HepG2 (cell line): ENCODE measurements around the gene C22orf31. TPM values are rescaled to one million over a fixed set of nuclear protein-coding genes. Genes with fewer than 3 reads are reported as not detected.
A peak's percentile ranks its signal among the peaks of the same experiment; 100 is the strongest.

Source experiments
- DRAP1 ChIP-seq: IDR thresholded peaks from 2 replicates; pipeline ENCODE4 v1.6.1; 2016; ENCODE audit warnings: missing genetic modification reagents, missing compliant biosample characterization
- HDAC2 ChIP-seq: sonication (generic); formaldehyde crosslinking; IDR thresholded peaks from 2 replicates; pipeline ENCODE4 v1.4.0; 2020; ENCODE audit warnings: missing genetic modification reagents
- HMG20A ChIP-seq: IDR thresholded peaks from 2 replicates; pipeline ENCODE4 v1.6.1; 2016; ENCODE audit warnings: borderline replicate concordance
- HNF1B ChIP-seq: sonication (generic); formaldehyde crosslinking; IDR thresholded peaks from 2 replicates; pipeline ENCODE4 v1.5.1; 2020; ENCODE audit warnings: mild to moderate bottlenecking, moderate library complexity, missing genetic modification reagents
- MXD3 ChIP-seq: IDR thresholded peaks from 2 replicates; pipeline ENCODE4 v1.6.1; 2016; ENCODE audit warnings: mild to moderate bottlenecking, missing biosample characterization, missing genetic modification reagents
- NKX3-1 ChIP-seq: sonication (generic); formaldehyde crosslinking; IDR thresholded peaks from 2 replicates; pipeline ENCODE4 v1.5.0; 2020; ENCODE audit warnings: missing genetic modification reagents
- PAXIP1 ChIP-seq: sonication (generic); formaldehyde crosslinking; conservative IDR thresholded peaks from 2 replicates; pipeline ENCODE4 v1.4.0; 2020; ENCODE audit warnings: mild to moderate bottlenecking, missing genetic modification reagents, moderate library complexity
- PCBP2 ChIP-seq: fragments of 200-400 bp; formaldehyde crosslinking; optimal IDR thresholded peaks from 2 replicates; pipeline ENCODE3; 2018; ENCODE audit warnings: low read length, low read depth; ENCODE audit not compliant: poor library complexity, severe bottlenecking
- POGK ChIP-seq: sonication (generic); formaldehyde crosslinking; conservative IDR thresholded peaks from 2 replicates; pipeline ENCODE4 v1.8.0; 2022; ENCODE audit warnings: mild to moderate bottlenecking, moderate library complexity, missing genetic modification reagents
- PPARG ChIP-seq: conservative IDR thresholded peaks from 2 replicates; pipeline ENCODE4 v1.6.1; 2016; ENCODE audit warnings: missing biosample characterization, missing genetic modification reagents
- RELA ChIP-seq: sonication (generic); formaldehyde crosslinking; IDR thresholded peaks from 2 replicates; pipeline ENCODE4 v1.4.0; 2020; ENCODE audit warnings: missing genetic modification reagents
- REPIN1 ChIP-seq: sonication (generic); formaldehyde crosslinking; IDR thresholded peaks from 2 replicates; pipeline ENCODE4 v1.8.0; 2022; ENCODE audit warnings: missing genetic modification reagents, low read depth, mild to moderate bottlenecking, borderline replicate concordance
- TEAD3 ChIP-seq: optimal IDR thresholded peaks from 2 replicates; pipeline ENCODE3; 2016; ENCODE audit warnings: borderline replicate concordance
- THAP7 ChIP-seq: sonication (generic); formaldehyde crosslinking; IDR thresholded peaks from 2 replicates; pipeline ENCODE4 v1.8.1; 2023; ENCODE audit warnings: mild to moderate bottlenecking, missing genetic modification reagents
- ZFX ChIP-seq: sonication (generic); formaldehyde crosslinking; IDR thresholded peaks from 2 replicates; pipeline ENCODE4 v1.4.0; 2020; ENCODE audit warnings: mild to moderate bottlenecking, low read depth, missing genetic modification reagents, moderate library complexity
- ZGPAT ChIP-seq: IDR thresholded peaks from 2 replicates; pipeline ENCODE4 v1.6.1; 2016; ENCODE audit warnings: mild to moderate bottlenecking
- ZNF260 ChIP-seq: sonication (generic); formaldehyde crosslinking; IDR thresholded peaks from 2 replicates; pipeline ENCODE4 v1.4.0; 2020; ENCODE audit warnings: missing genetic modification reagents, low read depth, mild to moderate bottlenecking, borderline replicate concordance
- ZNF644 ChIP-seq: IDR thresholded peaks from 2 replicates; pipeline ENCODE4 v1.6.1; 2016; ENCODE audit warnings: low read depth
- polyA plus RNA-seq, 8 experiments: library from polyadenylated mRNA; depleted of rRNA in 3 of 8; stranded (reverse) in 7 of 8; unstranded in 1 of 8; fragments of >200 nt; fragmentation: Illumina TruSeq in 4 of 8; extraction: Trizol in 4 of 8; gene quantifications; 2 replicates each; pipeline versions ENCODE4 v1.2.1 to v1.2.3, GENCODE V29; 2011 to 2016; ENCODE audit warnings: low read depth in 4 of 8, missing spikeins in 1 of 8, mixed read lengths in 1 of 8; ENCODE audit not compliant: insufficient read depth in 1 of 8
- total RNA-seq, 5 experiments: library from RNA; depleted of rRNA; stranded (reverse); fragments of >200 nt; fragmentation: Illumina TruSeq; extraction: Trizol; gene quantifications; 2 replicates each; pipeline ENCODE4 v1.2.3, GENCODE V29; 2016; ENCODE audit warnings: low read depth in 1 of 5

The C22orf31 gene
- total and polyA plus RNA-seq, 2 of the 13 experiments (the other 11 are each of a cell fraction or from before 2014, with no cell fraction given), result not detected

- TF ChIP-seq HNF1B (no peak), HDAC2 (CRISPR knock-in tag) (0 out of 2 replicates have a peak, but pooled peaks have one; percentile 20), PAXIP1 (CRISPR knock-in tag) (peak; percentile 43; the same call in 1 of the 2 replicates), ZNF260 (no peak), RELA (no peak), MXD3 (CRISPR knock-in tag) (no peak), NKX3-1 (CRISPR knock-in tag) (no peak), ZFX (CRISPR knock-in tag) (no peak), DRAP1 (CRISPR knock-in tag) (0 out of 2 replicates have a peak, but pooled peaks have one; percentile 53), ZGPAT (CRISPR knock-in tag) (peak; percentile 49), TEAD3 (CRISPR knock-in tag) (peak; percentile 41), HMG20A (CRISPR knock-in tag) (no peak; the same call in 1 of the 2 replicates), PCBP2 (no peak), REPIN1 (no peak), ZNF644 (CRISPR knock-in tag) (no peak), THAP7 (CRISPR knock-in tag) (no peak), POGK (CRISPR knock-in tag) (no peak), PPARG (CRISPR knock-in tag) (0 out of 2 replicates have a peak, but pooled peaks have one; percentile 18)
Measured at GRCh38 chr22:29016067-29016938, 45.3 kb downstream of the C22orf31 start (continued).
